MCF 10A (cell line): ENCODE results near the gene PCDHB1. TPM values are rescaled to one million over a fixed set of nuclear protein-coding genes. Genes with fewer than 3 reads are reported as not detected.

Source experiments
- BruUV-seq: library from RNA; stranded (reverse); fragments of 400-500 nt; replicated peaks from 2 replicates; lab custom pipeline; 2021; lab: Mats Ljungman, UMichigan
- CTCF ChIA-PET: fragments of 300-600 bp; sonication (Branson Sonifier 250); formaldehyde crosslinking; extraction: SDS; loops from one replicate; lab custom pipeline; 2021; ENCODE audit warnings: antibody characterized with exemption, inconsistent platforms; lab: Yijun Ruan, JAX
- POLR2A ChIA-PET: fragments of 300-600, 350-650 bp; sonication (Branson Sonifier 250); formaldehyde crosslinking; extraction: SDS; loops from one replicate; lab custom pipeline; 2020; ENCODE audit warnings: antibody characterized with exemption, inconsistent platforms; lab: Yijun Ruan, JAX
- DNase-seq: peaks from one replicate; pipeline ENCODE4 v3.0.0-alpha.2; 2018; ENCODE audit not compliant: unreplicated experiment
- H3K27ac Mint-ChIP-seq: one replicate; pipeline ENCODE4 v1.8.0; 2022; ENCODE audit warnings: mild to moderate bottlenecking, low read depth, mixed read lengths; ENCODE audit not compliant: unreplicated experiment
- H3K27me3 Mint-ChIP-seq: one replicate; pipeline ENCODE4 v1.8.0; 2022; ENCODE audit warnings: mixed read lengths; ENCODE audit not compliant: insufficient read depth, unreplicated experiment
- H3K36me3 Mint-ChIP-seq: one replicate; pipeline ENCODE4 v1.8.0; 2022; ENCODE audit warnings: mild to moderate bottlenecking, moderate library complexity, mixed read lengths; ENCODE audit not compliant: insufficient read depth, unreplicated experiment
- H3K4me1 Mint-ChIP-seq: one replicate; pipeline ENCODE4 v1.8.0; 2022; ENCODE audit warnings: mixed read lengths; ENCODE audit not compliant: insufficient read depth, unreplicated experiment
- H3K4me3 Mint-ChIP-seq: one replicate; pipeline ENCODE4 v1.8.0; 2022; ENCODE audit warnings: mild to moderate bottlenecking, moderate library complexity, mixed read lengths; ENCODE audit not compliant: unreplicated experiment
- H3K9me3 Mint-ChIP-seq: one replicate; pipeline ENCODE4 v1.8.0; 2022; ENCODE audit warnings: mixed read lengths; ENCODE audit not compliant: unreplicated experiment
- intact Hi-C: fragments of 100-400 bp; cut with micrococcal nuclease; formaldehyde crosslinking; loops from 2 replicates; pipeline ENCODE4 v1.14.1; 2022
- total RNA-seq: library from RNA; stranded (reverse); gene quantifications from 2 replicates; pipeline ENCODE4 v1.2.3, GENCODE V29; 2022
- TF ChIP-seq, protein P1 (sequence below): fragments of 200-600 bp; IDR thresholded peaks from one replicate; pipeline ENCODE4 v1.8.0; 2022; ENCODE audit warnings: antibody characterized with exemption, mild to moderate bottlenecking; ENCODE audit not compliant: unreplicated experiment

Gene PCDHB1
- total RNA-seq, 1 experiment from 2014 or later, result not detected

- TF ChIP-seq, protein P1, sequence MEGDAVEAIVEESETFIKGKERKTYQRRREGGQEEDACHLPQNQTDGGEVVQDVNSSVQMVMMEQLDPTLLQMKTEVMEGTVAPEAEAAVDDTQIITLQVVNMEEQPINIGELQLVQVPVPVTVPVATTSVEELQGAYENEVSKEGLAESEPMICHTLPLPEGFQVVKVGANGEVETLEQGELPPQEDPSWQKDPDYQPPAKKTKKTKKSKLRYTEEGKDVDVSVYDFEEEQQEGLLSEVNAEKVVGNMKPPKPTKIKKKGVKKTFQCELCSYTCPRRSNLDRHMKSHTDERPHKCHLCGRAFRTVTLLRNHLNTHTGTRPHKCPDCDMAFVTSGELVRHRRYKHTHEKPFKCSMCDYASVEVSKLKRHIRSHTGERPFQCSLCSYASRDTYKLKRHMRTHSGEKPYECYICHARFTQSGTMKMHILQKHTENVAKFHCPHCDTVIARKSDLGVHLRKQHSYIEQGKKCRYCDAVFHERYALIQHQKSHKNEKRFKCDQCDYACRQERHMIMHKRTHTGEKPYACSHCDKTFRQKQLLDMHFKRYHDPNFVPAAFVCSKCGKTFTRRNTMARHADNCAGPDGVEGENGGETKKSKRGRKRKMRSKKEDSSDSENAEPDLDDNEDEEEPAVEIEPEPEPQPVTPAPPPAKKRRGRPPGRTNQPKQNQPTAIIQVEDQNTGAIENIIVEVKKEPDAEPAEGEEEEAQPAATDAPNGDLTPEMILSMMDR, result no peak
- H3K27ac Mint-ChIP-seq, result no peak overlapping the region
- no peaks in the 10 kb centered on the region for H3K9me3 Mint-ChIP-seq
- peaks cover 16% of the 10 kb centered on the region for H3K4me1 Mint-ChIP-seq
- H3K4me3 Mint-ChIP-seq, result no peak overlapping the region
- H3K27me3 Mint-ChIP-seq, result no peaks in the 10 kb centered on the region
- intact Hi-C loops, result no loop called here
- no peak for DNase-seq
- POLR2A ChIA-PET, result interaction anchor here (1.4 to 1.8 kb wide), 2 partner anchors 8 to 41 kb away, joined by 3 to 6 read pairs; partner anchors contain the start of gene PCDHAC2
- CTCF ChIA-PET, result interaction anchor here (0.8 to 3.2 kb wide), 4 partner anchors 25 to 98 kb away, joined by 3 to 21 read pairs (median 4); partner anchors contain the start of gene PCDHAC1
- BruUV-seq, result no TSS peak
- peaks cover 6% of the 10 kb centered on the region for H3K36me3 Mint-ChIP-seq
Observed at GRCh38 chr5:141007791-141008190, 43.4 kb upstream of the PCDHB1 start.

DNA sequence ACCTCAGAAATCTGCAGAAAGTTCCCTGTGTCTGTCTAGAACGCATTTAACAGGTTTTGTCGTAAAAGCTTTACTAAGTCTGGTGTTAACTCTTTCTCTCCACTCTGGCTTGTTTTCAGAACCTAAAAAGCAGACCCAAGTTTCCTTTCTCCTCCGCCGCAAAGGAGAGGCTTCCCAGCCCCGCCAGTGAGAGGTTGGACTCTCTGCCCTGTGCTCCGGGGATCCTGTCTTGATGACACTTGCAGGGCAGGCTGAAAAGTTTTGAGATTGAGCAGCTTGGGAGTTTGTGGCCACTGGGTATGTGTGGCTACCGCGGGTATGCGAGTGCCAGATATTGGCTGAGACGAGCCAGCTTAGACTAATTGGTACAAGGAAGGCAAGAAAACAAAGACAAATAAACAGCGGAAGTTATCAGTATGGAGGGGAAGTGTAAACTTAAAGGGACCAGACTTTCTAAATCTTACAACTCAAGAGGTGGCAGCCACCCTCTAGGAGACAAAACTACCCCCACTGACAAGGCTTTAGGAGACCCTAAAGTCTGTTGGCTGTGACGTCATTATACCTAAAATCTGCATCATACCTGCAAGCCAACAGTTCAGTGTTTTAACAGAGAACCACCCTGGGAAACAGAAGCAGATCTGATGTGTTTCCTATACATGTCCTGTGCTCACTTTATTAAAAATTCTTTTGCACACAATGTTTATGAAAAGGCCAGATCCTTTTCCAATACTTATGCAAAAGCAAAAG lies 41.0 kb upstream of the PCDHB1 start:
- CTCF ChIA-PET, result interaction anchor here (0.6 to 3.2 kb wide), 5 partner anchors 30 to 193 kb away, joined by 3 to 21 read pairs (median 3); partner anchors contain the start of gene PCDHAC1
- POLR2A ChIA-PET, result interaction anchor here (0.7 to 1.3 kb wide), 4 partner anchors 10 to 1899 kb away, joined by 3 read pairs; no protein-coding TSS in a partner anchor
- intact Hi-C loops, result no loop called here

DNA sequence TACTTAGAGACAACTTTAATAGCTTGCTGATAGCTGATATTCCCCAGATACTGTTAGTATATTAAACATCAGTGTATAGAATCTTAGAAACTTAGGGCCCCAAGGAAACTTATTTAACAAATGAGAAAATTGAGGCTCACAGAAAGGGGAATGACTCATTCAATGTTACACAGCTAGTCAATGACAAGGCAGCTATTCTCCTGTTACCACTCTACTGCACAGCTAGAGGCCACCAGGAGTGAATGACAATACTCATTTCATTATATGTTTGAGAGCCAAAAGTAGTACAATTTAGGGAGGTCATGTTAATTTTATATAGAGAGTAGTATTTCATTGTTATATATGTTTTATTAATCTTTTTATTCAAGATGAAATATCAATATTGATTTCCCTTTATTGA lies 33.2 kb upstream of the PCDHB1 start:
- POLR2A ChIA-PET, result interaction anchor here (0.9 to 2.4 kb wide), 5 partner anchors 10 to 23 kb away, joined by 3 to 11 read pairs (median 5); no protein-coding TSS in a partner anchor

More for the DNA sequence above, 41.0 kb upstream of the PCDHB1 start:
- peaks cover 5% of the 10 kb centered on the region for H3K4me1 Mint-ChIP-seq
- H3K36me3 Mint-ChIP-seq, result no peaks in the 10 kb centered on the region
- H3K4me3 Mint-ChIP-seq, result no peak overlapping the region
- no peak for DNase-seq
- BruUV-seq, result no TSS peak
- no peaks in the 10 kb centered on the region for H3K27me3 Mint-ChIP-seq
- TF ChIP-seq, protein P1, result no peak
- H3K9me3 Mint-ChIP-seq, result no peaks in the 10 kb centered on the region
- H3K27ac Mint-ChIP-seq, result no peak overlapping the region

More for the DNA sequence above, 33.2 kb upstream of the PCDHB1 start:
- Mint-ChIP-seq H3K36me3 (no peaks in the 10 kb centered on the region), H3K27me3 (no peaks in the 10 kb centered on the region), H3K4me3 (no peak overlapping the region), H3K4me1 (peaks cover 5% of the 10 kb centered on the region), H3K27ac (no peak overlapping the region), H3K9me3 (peaks cover 8% of the 10 kb centered on the region)
- CTCF ChIA-PET, result interaction anchor here (1.4 kb wide), 2 partner anchors 12 to 83 kb away, joined by 3 to 4 read pairs; no protein-coding TSS in a partner anchor
- intact Hi-C loops, result no loop called here
- TF ChIP-seq, protein P1, result no peak
- no TSS peak for BruUV-seq
- DNase-seq, result no peak
